Measurements from ENCODE around the gene ARHGAP15.

Gene ARHGAP15

GRCh38 chr2:143217512-143218115 is 88.4 kb downstream of the ARHGAP15 start:
- TF ChIP-seq CREB1 (IDR thresholded peaks at IDR 0.05; ENCODE audit: low read depth): no peak
- TF ChIP-seq EP300 (IDR thresholded peaks at IDR 0.05; ENCODE audit: borderline replicate concordance): no peak
- no peak for TF ChIP-seq TAF1 (IDR thresholded peaks at IDR 0.05; ENCODE audit: low read depth)
- TF ChIP-seq CEBPB (IDR thresholded peaks at IDR 0.05): no peak
- TF ChIP-seq MAX (IDR thresholded peaks at IDR 0.05): no peak
- TF ChIP-seq RAD21 (IDR thresholded peaks at IDR 0.05; ENCODE audit: low read depth): no peak

DNA sequence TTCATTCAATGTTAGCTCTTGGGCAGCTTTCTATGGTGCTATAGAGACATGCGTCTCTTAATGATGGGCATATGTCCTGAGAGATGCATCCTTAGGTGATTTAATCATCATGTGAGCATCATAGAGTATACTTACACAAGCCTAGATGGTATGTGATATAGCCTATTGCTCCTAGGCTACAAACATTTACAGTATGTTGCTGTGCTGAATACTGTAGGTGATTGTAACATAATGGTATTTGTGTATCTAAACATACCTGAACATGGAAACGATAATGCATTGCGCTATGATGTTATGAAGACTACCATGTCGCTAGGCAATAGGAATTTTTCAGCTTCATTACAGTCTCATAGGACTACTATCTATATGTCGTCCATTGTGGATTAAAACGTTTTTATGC is 89.4 kb downstream of the ARHGAP15 start:
- no peak for TF ChIP-seq EGR1 (IDR thresholded peaks at IDR 0.05)
- TF ChIP-seq REST (IDR thresholded peaks at IDR 0.05; ENCODE audit: low read depth): no peak
- no peak for TF ChIP-seq CREB1 (IDR thresholded peaks at IDR 0.05; ENCODE audit: low read depth)
- TF ChIP-seq FOXM1 (IDR thresholded peaks at IDR 0.05; ENCODE audit: borderline replicate concordance, low read depth): no peak

DNA sequence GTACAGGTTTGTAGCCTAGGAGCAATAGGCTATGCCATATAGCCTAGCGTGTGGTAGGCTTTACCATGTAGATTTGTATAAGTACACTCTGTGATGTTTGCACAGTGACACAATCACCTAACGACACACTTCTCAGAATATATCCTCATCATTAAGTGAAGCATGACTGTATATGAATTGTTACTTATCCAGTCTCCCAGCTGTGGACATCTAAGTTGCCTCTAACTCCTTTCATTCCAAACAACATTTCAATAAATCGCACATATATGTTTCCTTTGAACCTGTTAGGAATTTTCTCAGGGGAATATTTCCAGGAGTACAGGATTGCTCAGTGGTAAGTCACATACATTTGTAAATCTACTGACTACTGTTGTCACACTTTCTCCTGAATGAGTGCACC is 90.0 kb downstream of the ARHGAP15 start:
- no peak for TF ChIP-seq MAX (IDR thresholded peaks at IDR 0.05)

GRCh38 chr2:143223556-143223955 is 94.3 kb downstream of the ARHGAP15 start:
- TF ChIP-seq EP300 (IDR thresholded peaks at IDR 0.05; ENCODE audit: borderline replicate concordance) (no peak), ZBTB7A (IDR thresholded peaks at IDR 0.05; ENCODE audit: low read depth) (no peak), TCF12 (IDR thresholded peaks at IDR 0.05; ENCODE audit: low read depth) (no peak), CEBPB (IDR thresholded peaks at IDR 0.05) (no peak), FOXM1 (IDR thresholded peaks at IDR 0.05; ENCODE audit: borderline replicate concordance, low read depth) (no peak), REST (IDR thresholded peaks at IDR 0.05; ENCODE audit: low read depth) (no peak), RAD21 (IDR thresholded peaks at IDR 0.05; ENCODE audit: low read depth) (no peak), NFIC (IDR thresholded peaks at IDR 0.05) (no peak), TAF1 (IDR thresholded peaks at IDR 0.05; ENCODE audit: low read depth) (no peak), EGR1 (IDR thresholded peaks at IDR 0.05) (no peak), MAX (IDR thresholded peaks at IDR 0.05) (no peak), YY1 (IDR thresholded peaks at IDR 0.05; ENCODE audit: low read depth) (no peak), CREB1 (IDR thresholded peaks at IDR 0.05; ENCODE audit: low read depth) (no peak), USF1 (IDR thresholded peaks at IDR 0.05) (no peak)

DNA sequence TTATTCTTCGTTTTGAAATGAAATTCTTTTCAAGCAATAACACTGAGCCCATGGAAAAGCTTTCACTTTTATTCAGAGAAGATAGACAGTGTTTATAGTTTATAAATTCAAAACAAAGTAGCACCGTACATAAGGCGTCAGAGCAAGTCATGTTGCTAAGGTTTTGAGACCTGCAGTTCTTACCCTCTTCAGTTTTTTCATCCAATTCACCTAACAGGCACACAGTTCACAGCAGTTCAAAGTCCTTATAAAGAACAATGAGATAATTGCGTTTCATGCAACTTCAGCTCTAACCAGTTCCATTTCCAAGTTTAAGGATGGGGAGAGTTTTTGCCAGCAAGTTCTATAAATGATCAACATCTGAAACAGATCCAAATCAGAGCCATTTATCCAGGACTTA is 96.7 kb downstream of the ARHGAP15 start:
- TF ChIP-seq RAD21 (IDR thresholded peaks at IDR 0.05; ENCODE audit: low read depth) (no peak), YY1 (IDR thresholded peaks at IDR 0.05; ENCODE audit: low read depth) (no peak), FOXM1 (IDR thresholded peaks at IDR 0.05; ENCODE audit: borderline replicate concordance, low read depth) (no peak), MAX (IDR thresholded peaks at IDR 0.05) (no peak), REST (IDR thresholded peaks at IDR 0.05; ENCODE audit: low read depth) (no peak), CREB1 (IDR thresholded peaks at IDR 0.05; ENCODE audit: low read depth) (no peak)

Measured in Ishikawa (cell line).